Endodermal cell (in vitro differentiated cells): ENCODE results near the gene LCE1D. TPM values are rescaled to one million over a fixed set of nuclear protein-coding genes. Genes with fewer than 3 reads are reported as not detected.

Experiments used
- DNase-seq: peaks from one replicate; pipeline ENCODE4 v3.0.0-alpha.2; 2017
- H3K27ac ChIP-seq: 2 replicates; pipeline ENCODE4 v1.5.1; 2013; ENCODE audit warnings: mild to moderate bottlenecking, low read depth, low read length, moderate library complexity
- H3K27me3 ChIP-seq: 2 replicates; pipeline ENCODE4 v1.6.1; 2013; ENCODE audit warnings: mild to moderate bottlenecking, low read length, moderate library complexity; ENCODE audit not compliant: insufficient read depth, control insufficient read depth, poor library complexity, severe bottlenecking
- H3K36me3 ChIP-seq: 2 replicates; pipeline ENCODE4 v1.7.0; 2013; ENCODE audit warnings: mild to moderate bottlenecking, low read length, moderate library complexity; ENCODE audit not compliant: control insufficient read depth, insufficient read depth
- H3K4me1 ChIP-seq: one replicate; pipeline ENCODE4 v1.7.0; 2013; ENCODE audit warnings: low read length; ENCODE audit not compliant: control insufficient read depth, insufficient read depth
- H3K4me3 ChIP-seq: 2 replicates; pipeline ENCODE4 v1.5.1; 2013; ENCODE audit warnings: mild to moderate bottlenecking, low read length, moderate library complexity
- H3K9ac ChIP-seq: 2 replicates; pipeline ENCODE4 v1.6.1; 2013; ENCODE audit warnings: mild to moderate bottlenecking, low read length, moderate library complexity; ENCODE audit not compliant: poor library complexity, severe bottlenecking; ENCODE audit errors: extremely low read depth
- H3K9me3 ChIP-seq: 2 replicates; pipeline ENCODE4 v1.6.1; 2013; ENCODE audit warnings: mild to moderate bottlenecking, low read length, moderate library complexity; ENCODE audit not compliant: control insufficient read depth
- H3K27ac Mint-ChIP-seq: 2 replicates; pipeline ENCODE4 v1.8.0; 2020; ENCODE audit warnings: mixed read lengths
- H3K27me3 Mint-ChIP-seq: 2 replicates; pipeline ENCODE4 v1.8.0; 2021; ENCODE audit warnings: mild to moderate bottlenecking, mixed read lengths; ENCODE audit not compliant: insufficient read depth
- H3K36me3 Mint-ChIP-seq: 2 replicates; pipeline ENCODE4 v1.8.0; 2020; ENCODE audit warnings: low read depth, mixed read lengths
- H3K4me1 Mint-ChIP-seq: 2 replicates; pipeline ENCODE4 v1.8.0; 2020; ENCODE audit warnings: mixed read lengths
- H3K4me3 Mint-ChIP-seq: 2 replicates; pipeline ENCODE4 v1.8.0; 2020; ENCODE audit warnings: mild to moderate bottlenecking, moderate library complexity, mixed read lengths
- H3K9me3 Mint-ChIP-seq: 2 replicates; pipeline ENCODE4 v1.8.0; 2020; ENCODE audit warnings: mild to moderate bottlenecking, mixed read lengths
- WGBS, 2 experiments: methylation state at CpG; one replicate each; pipeline versions ENCODE4 v1.1.5 to v1.1.7; 2013; ENCODE audit warnings: missing lambda C conversion rate in 2 of 2, mixed read lengths in 1 of 2; ENCODE audit not compliant: insufficient coverage in 1 of 2, insufficient read length in 1 of 2; 5-methylcytosine and 5-hydroxymethylcytosine counted together
- total RNA-seq, 2 donors: library from RNA; stranded (reverse); fragmentation: NEBNext Ultra II Directional in 1 of 2; extraction: Animal tissue kit (Norgen Biotek cat#: 25700) in 1 of 2; gene quantifications; 2 replicates in 1 of 2; 3 replicates in 1 of 2; pipeline ENCODE4 v1.2.1, GENCODE V29; 2021
- TF ChIP-seq, protein P1 (sequence below): fragments of 200-600 bp; sonication (generic); conservative IDR thresholded peaks from 2 replicates; pipeline ENCODE4 v1.5.0; 2021; ENCODE audit warnings: antibody characterized with exemption, mild to moderate bottlenecking

LCE1D gene
- total RNA-seq, 2 donors from 2014 or later, result not detected

DNA sequence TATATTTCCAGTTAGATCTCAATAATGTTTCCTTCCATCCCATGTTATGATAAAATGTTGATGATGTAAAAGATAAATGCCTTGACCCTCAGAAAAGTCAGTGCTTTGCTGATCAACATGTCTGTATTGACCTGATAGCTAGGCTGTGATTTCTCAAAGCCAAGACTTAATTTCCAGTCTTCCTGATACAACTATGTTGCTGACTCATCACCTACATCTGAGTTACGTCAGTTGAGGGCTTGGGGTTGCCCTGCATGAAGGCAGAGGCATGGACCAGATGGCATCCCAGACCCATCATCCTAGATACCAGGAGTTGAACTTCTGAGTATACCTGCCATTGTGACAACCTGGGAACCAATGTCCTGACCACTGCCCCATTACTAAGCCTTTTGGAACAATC is 4.8 kb downstream of the LCE1D start:
- peaks cover 63% of the 10 kb centered on the region for H3K9me3 ChIP-seq
- peaks cover 87% of the 10 kb centered on the region for H3K9me3 Mint-ChIP-seq
- H3K27me3 ChIP-seq, result no peaks in the 10 kb centered on the region
- peaks cover 2% of the 10 kb centered on the region for H3K27me3 Mint-ChIP-seq
- H3K36me3 Mint-ChIP-seq, result no peaks in the 10 kb centered on the region
- WGBS, 2 experiments, result 59 to 64% methylated on average over 1 of the region's 1 CpG
- no peaks in the 10 kb centered on the region for H3K4me1 ChIP-seq
- H3K4me3 ChIP-seq, result no peak overlapping the region
- no peak overlapping the region for H3K27ac Mint-ChIP-seq
- H3K9ac ChIP-seq, result no peak overlapping the region
- no peaks in the 10 kb centered on the region for H3K4me1 Mint-ChIP-seq
- no peak overlapping the region for H3K4me3 Mint-ChIP-seq
- no peak for DNase-seq
- H3K27ac ChIP-seq, result no peak overlapping the region
- H3K36me3 ChIP-seq, result no peaks in the 10 kb centered on the region
- TF ChIP-seq, protein P1, sequence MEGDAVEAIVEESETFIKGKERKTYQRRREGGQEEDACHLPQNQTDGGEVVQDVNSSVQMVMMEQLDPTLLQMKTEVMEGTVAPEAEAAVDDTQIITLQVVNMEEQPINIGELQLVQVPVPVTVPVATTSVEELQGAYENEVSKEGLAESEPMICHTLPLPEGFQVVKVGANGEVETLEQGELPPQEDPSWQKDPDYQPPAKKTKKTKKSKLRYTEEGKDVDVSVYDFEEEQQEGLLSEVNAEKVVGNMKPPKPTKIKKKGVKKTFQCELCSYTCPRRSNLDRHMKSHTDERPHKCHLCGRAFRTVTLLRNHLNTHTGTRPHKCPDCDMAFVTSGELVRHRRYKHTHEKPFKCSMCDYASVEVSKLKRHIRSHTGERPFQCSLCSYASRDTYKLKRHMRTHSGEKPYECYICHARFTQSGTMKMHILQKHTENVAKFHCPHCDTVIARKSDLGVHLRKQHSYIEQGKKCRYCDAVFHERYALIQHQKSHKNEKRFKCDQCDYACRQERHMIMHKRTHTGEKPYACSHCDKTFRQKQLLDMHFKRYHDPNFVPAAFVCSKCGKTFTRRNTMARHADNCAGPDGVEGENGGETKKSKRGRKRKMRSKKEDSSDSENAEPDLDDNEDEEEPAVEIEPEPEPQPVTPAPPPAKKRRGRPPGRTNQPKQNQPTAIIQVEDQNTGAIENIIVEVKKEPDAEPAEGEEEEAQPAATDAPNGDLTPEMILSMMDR, result no peak

DNA sequence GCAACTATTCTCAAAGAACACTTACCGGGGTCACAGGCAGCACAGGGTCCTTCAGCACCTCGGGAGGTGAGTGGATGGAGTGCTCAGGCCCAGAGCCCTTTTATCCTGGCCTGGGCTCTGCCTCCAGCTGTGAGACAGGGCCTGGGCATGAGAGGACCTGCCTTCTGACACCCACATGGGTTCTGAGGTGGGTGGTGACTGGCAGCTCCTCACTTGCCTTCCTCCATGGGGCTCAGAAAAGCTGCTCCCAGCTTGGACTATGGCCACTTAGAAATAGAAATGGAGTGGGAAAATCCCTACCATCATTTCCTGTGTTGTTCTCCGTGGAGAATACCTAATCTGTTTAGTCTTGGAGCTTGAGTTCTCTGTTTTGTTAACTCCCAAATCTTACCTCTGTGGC is 10.1 kb downstream of the LCE1D start, which contains the start of gene LCE1C:
LCE1C (minus strand) TSS at position 76 of the 400 bp plus-strand sequence. CDS start 1,173 bp downstream, outside the sequence.
- Mint-ChIP-seq H3K9me3 (peaks cover 84% of the 10 kb centered on the region), H3K36me3 (no peaks in the 10 kb centered on the region), H3K4me3 (no peak within 1 kb of the TSS), H3K27me3 (no peaks in the 10 kb centered on the region), H3K4me1 (no peaks in the 10 kb centered on the region), H3K27ac (no peak within 1 kb of the TSS)
- no peak within 1 kb of the TSS for H3K27ac ChIP-seq
- no peaks in the 10 kb centered on the region for H3K36me3 ChIP-seq
- H3K4me3 ChIP-seq, result no peak within 1 kb of the TSS
- no peak for DNase-seq
- H3K27me3 ChIP-seq, result no peaks in the 10 kb centered on the region
- TF ChIP-seq, protein P1, result no peak
- peaks cover 69% of the 10 kb centered on the region for H3K9me3 ChIP-seq
- 44% methylated on average over 3 of the region's 3 CpGs; no CpG with 5 or more reads in 1 of the 2 experiments for WGBS, 2 experiments
- no peak within 1 kb of the TSS for H3K9ac ChIP-seq
- no peaks in the 10 kb centered on the region for H3K4me1 ChIP-seq

GRCh38 chr1:152811050-152811449 is 14.5 kb downstream of the LCE1D start:
- H3K9me3 Mint-ChIP-seq, result peaks cover 80% of the 10 kb centered on the region
- H3K36me3 Mint-ChIP-seq, result no peaks in the 10 kb centered on the region
- Histone ChIP-seq H3K9ac (no peak overlapping the region), H3K9me3 (peaks cover 72% of the 10 kb centered on the region), H3K27ac (no peak overlapping the region), H3K4me1 (no peaks in the 10 kb centered on the region), H3K27me3 (no peaks in the 10 kb centered on the region), H3K36me3 (no peaks in the 10 kb centered on the region), H3K4me3 (no peak overlapping the region)
- no peaks in the 10 kb centered on the region for H3K4me1 Mint-ChIP-seq
- TF ChIP-seq, protein P1, result no peak
- WGBS, 2 experiments, result 45% methylated on average over 2 of the region's 2 CpGs; no CpG with 5 or more reads in 1 of the 2 experiments
- H3K27me3 Mint-ChIP-seq, result no peaks in the 10 kb centered on the region
- H3K4me3 Mint-ChIP-seq, result no peak overlapping the region
- no peak for DNase-seq
- H3K27ac Mint-ChIP-seq, result no peak overlapping the region
